Epidermal melanocyte (primary cell): ENCODE measurements around the gene PCDH9.

Experiments
- DNase-seq: peaks from one replicate; pipeline ENCODE4 v3.0.0; 2011; ENCODE audit warnings: low spot score; ENCODE audit not compliant: insufficient read length

PCDH9 gene

DNA sequence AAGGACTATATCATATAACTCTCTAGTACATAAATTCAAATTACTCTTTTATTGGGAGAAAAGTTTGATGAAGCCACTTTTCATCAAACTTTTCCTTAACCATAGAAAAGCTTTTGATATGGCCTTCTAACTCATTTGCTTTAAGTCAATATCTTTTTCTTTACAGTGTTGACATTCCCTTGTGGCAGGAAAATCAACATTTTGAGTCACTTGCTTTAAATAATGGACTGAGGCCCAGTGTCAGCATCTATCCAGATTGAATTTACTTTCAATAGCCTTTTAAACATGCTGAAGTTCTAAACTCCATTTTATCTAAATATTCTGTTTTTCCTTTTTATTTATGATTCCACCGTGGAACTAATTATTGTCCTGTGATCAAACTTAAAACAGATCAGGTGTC, 62.7 kb downstream of the PCDH9 start:
- no peak for DNase-seq

DNA sequence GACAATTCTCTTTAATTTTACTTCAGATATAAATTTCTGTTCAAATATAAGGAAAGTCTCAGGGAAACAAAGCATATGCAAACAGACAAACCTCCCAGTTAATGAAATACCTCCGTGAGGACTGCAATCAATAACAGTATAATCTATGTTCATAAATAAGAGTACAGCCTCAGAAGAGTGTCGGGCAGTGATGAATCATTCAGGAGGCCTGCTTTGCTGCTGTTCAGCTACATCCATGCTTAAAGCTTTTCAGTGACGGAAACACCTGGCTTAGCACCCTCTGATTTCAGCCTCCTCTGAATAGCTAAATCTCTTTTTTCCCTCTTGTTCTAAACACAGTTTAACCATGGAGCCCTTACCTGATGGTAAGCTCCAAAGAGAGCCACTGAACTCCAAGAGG, 69.0 kb downstream of the PCDH9 start:
- DNase-seq = no peak

DNA sequence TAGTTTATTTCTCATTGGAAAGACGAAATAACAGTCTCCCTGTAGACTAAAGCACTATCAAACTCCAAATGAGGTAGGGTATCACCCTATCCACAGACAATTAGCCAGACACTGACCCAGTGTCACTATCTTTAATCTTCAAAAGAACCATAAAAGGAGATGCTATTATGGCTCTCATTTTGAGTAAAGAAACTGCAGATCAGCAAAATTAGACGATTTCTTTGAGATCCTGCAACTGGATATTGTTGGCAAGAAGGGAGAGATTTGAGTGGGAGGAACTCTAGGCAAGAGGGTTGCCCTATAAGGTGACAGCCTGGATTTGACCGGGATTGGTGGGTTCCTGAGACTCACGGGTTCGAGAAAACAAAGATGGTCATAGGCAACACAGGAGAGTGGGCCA, 71.2 kb downstream of the PCDH9 start:
- no peak for DNase-seq

DNA sequence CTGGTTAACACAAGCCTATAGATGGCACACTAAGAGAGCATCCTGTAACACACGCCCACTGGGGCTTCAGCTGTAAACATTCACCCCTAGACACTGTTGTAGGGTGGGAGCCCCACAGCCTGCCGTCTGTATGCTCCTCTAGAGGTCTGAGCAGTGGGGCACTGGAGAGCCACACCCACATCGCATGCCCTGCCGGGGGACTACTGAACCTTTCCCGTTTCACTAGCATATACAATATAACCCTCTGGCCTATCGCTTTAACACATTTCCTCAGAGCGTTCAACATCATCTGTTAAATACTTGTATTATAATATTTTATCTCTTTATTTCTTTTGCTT, 73.4 kb downstream of the PCDH9 start:
- DNase-seq = no peak

DNA sequence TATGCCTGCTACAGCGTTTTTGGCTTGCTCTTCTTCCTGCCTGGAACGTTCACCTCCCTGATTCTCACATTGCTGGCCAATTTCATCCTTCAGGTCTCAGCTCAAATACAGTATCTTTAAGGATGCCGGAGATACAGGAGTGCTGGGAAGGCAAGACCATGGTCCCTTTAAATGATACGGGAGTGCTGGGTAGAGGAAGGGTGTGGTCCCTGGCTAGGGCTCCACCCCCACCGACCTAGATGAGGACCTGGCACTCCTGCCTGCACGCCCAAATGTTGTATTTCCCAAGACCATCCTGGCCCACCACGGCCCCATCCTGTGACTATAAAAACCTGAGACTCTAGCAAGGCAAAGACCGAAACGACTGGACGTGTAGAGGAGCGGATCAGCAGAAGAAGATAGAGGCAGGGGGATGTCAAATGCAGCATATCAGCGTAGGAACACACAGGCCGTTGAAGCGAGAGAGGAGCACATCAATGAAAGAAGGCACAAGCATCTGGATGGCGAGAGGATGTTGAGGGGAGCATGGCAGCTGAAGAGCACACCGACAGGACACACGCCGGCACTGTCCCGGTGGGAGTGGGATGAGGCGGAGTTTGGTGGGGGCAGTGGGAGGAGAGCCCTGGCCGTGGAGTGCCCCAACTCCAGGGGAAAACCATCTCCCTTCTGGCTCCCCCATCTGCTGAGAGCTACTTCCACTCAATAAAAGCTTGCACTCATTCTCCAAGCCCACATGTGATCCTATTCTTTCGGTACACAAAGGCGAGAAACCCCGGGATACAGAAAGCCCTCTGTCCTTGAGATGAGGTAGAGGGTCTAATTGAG, 74.0 kb downstream of the PCDH9 start:
- no peak for DNase-seq

GRCh38 chr13:67152085-67152484, 78.1 kb downstream of the PCDH9 start:
- no peak for DNase-seq

DNA sequence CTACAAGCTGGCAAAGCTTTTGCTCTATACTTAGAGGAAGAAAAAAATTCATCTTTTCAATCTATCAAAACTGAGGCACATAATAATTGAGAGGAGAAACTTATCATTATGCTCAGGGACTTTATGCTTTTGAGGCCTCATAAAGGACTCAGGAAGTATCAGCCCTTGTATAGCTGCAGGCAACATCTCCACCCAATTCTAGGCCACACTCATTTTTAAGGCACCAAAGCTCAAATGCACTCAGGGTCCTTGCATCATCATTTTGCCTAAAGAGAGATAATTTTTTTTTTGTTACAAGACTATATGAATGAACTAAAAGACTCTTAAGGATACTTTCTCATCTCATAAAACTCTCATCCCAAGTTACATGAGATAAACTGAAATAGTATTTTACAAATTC, 78.5 kb downstream of the PCDH9 start:
- no peak for DNase-seq

DNA sequence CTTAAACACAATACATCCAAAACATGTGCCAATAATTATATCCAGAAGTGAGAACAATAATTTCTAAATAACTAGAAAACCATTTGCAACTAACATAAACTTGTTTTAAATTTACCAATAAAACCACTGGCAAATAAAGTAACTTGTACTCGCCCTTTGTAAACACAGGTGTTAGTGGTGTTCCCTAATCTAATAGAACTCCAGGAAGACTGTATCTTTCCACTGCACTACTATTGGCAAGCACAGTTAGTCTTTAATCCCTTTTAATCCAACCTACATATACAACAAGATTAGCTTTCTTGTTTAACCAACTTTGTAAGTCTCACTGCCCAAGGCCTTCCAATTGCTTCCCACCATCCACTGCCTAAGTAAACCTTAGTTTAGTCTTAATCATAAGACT, 79.5 kb downstream of the PCDH9 start:
- DNase-seq = no peak

GRCh38 chr13:67148161-67148571, 82.0 kb downstream of the PCDH9 start:
- DNase-seq = no peak

GRCh38 chr13:67147342-67148133, 82.6 kb downstream of the PCDH9 start:
- DNase-seq = no peak

GRCh38 chr13:67146523-67147130, 83.5 kb downstream of the PCDH9 start:
- no peak for DNase-seq

GRCh38 chr13:67145950-67146349, 84.2 kb downstream of the PCDH9 start:
- DNase-seq = no peak

DNA sequence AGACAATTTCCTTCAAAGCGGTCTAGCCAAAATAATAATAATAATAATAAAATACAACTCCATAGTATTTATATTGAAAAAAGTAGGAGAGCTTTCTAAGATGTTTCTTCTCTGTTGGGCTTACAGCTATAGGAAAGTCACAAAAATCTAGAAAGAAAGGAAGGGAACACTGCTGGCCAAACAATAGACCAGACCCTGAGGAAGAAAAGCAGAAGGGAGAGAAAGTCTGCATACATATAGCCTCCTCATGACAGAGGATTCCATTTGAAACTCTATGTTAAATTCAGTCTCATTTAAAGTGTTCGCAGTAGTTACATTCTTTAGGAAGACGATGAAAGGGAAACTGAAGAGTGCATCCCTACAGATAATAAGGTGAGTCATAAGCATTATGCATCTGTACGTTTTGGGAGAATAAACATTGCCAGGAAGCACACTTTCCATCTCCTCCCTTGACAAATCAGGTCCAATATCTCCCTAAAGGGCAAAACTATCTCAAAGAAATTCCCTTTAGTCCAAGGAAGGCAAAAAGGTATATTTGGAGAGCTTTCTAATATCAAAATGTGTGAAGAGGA, 86.5 kb downstream of the PCDH9 start:
- DNase-seq = no peak

GRCh38 chr13:67140006-67140405, 90.1 kb downstream of the PCDH9 start:
- DNase-seq = no peak

GRCh38 chr13:67139551-67139950, 90.6 kb downstream of the PCDH9 start:
- DNase-seq = no peak

- no peak for DNase-seq
Observed at GRCh38 chr13:67138970-67139369, 91.2 kb downstream of the PCDH9 start.

- DNase-seq = no peak
Observed at GRCh38 chr13:67137044-67137735, 92.9 kb downstream of the PCDH9 start.

- DNase-seq = no peak
Observed at GRCh38 chr13:67136157-67136556, 94.0 kb downstream of the PCDH9 start.

GRCh38 chr13:67135356-67135755, 94.8 kb downstream of the PCDH9 start:
- no peak for DNase-seq

DNA sequence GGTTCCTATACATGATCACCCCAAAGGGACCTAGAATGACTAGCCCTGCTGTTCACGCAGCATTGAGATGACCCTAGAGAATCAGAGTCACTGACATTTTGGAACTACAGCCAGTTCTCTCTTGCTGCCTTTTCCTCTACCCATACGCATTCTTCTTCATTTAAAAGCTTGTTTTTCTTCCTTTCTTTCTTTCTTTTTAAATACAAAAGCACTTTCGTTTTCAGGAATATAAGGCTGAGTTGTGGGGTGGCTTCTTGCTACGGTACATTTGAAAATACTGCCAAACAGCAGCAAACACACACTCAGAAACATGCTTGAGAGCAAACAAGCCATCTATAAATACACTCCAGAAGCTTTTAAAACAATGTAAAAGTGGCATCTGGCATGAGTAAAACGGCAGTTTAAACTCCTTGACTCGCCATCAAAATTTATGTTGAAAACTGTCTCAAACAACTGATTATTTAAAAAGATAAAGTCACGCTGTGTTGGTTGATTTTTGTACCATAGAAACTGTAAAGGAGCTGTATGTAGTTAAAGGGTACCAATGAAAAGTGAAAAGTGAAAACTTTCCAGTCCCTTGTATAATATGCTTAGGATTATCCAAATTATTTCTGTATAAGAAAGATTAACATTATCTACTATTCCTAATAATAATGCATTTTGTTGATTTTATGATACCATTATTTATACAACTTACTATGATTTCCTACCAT, 95.6 kb downstream of the PCDH9 start:
- no peak for DNase-seq

- no peak for DNase-seq
Observed at GRCh38 chr13:67133476-67133875, 96.7 kb downstream of the PCDH9 start.
